Activated CD4-positive, alpha-beta T cell treated with anti-CD3 and anti-CD28 coated beads, Interleukin-2, amount 10 ng/mL, durations not matched to agents 24 days and 14 days (primary cell): Measurements from ENCODE around the gene FUOM. TPM values are rescaled to one million over a fixed set of nuclear protein-coding genes. Genes with fewer than 3 reads are reported as not detected.
A peak's percentile ranks its signal among the peaks of the same experiment; 100 is the strongest.
"Not testable (repeated sequence)": the region's sequence is repeated elsewhere in the genome, so short reads cannot be mapped to it uniquely, and the experiment has no call there.

Experiments
- DNase-seq: peaks from one replicate; pipeline ENCODE4 v3.0.0; 2022
- H3K27ac Mint-ChIP-seq: one replicate; pipeline ENCODE4 v1.8.0; 2022; ENCODE audit warnings: mild to moderate bottlenecking, mixed read lengths
- H3K27me3 Mint-ChIP-seq: one replicate; pipeline ENCODE4 v1.8.0; 2022; ENCODE audit warnings: mixed read lengths
- H3K36me3 Mint-ChIP-seq: one replicate; pipeline ENCODE4 v1.8.0; 2022; ENCODE audit warnings: low read depth, mild to moderate bottlenecking, mixed read lengths
- H3K4me1 Mint-ChIP-seq: one replicate; pipeline ENCODE4 v1.8.0; 2021; ENCODE audit warnings: mixed read lengths
- H3K4me3 Mint-ChIP-seq: one replicate; pipeline ENCODE4 v1.8.0; 2022; ENCODE audit warnings: mild to moderate bottlenecking, moderate library complexity, mixed read lengths
- H3K9me3 Mint-ChIP-seq: one replicate; pipeline ENCODE4 v1.8.0; 2021; ENCODE audit warnings: mixed read lengths
- intact Hi-C: fragments of 100-400 bp; cut with micrococcal nuclease; formaldehyde crosslinking; loops from one replicate; pipeline ENCODE4 v1.15.1; 2023
- total RNA-seq: library from RNA; stranded (reverse); gene quantifications from 2 replicates; pipeline ENCODE4 v1.2.3, GENCODE V29; 2022

The FUOM gene
- total RNA-seq, 1 donor from 2014 or later, result 43.6 TPM

GRCh38 chr10:133394064-133394663, 36.3 kb upstream of the FUOM start, which contains the start of gene MTG1:
Gene MTG1 (plus strand): TSS chr10:133394157. CDS start chr10:133394221, 64 bp downstream.
- Mint-ChIP-seq H3K9me3 (no peaks in the 10 kb centered on the region), H3K4me1 (peaks cover 37% of the 10 kb centered on the region), H3K36me3 (peaks cover 37% of the 10 kb centered on the region), H3K4me3 (peak within 1 kb of the TSS; percentile 97), H3K27ac (peak within 1 kb of the TSS; percentile 98), H3K27me3 (no peaks in the 10 kb centered on the region)
- peak; percentile 99 for DNase-seq
- intact Hi-C loops, result loop anchor here (1.0 to 5.0 kb wide), 4 partner anchors 16 to 87 kb away; partner anchors contain the start of genes TUBGCP2 and ZNF511

- H3K27me3 Mint-ChIP-seq, result no peaks in the 10 kb centered on the region
- DNase-seq, result peak; percentile 62
These were observed 35.7 kb upstream of the FUOM start for GRCh38 chr10:133393401-133394063.

GRCh38 chr10:133391761-133392518, 34.1 kb upstream of the FUOM start:
- H3K36me3 Mint-ChIP-seq, result peaks cover 18% of the 10 kb centered on the region
- H3K27me3 Mint-ChIP-seq, result no peaks in the 10 kb centered on the region
- H3K27ac Mint-ChIP-seq, result peak overlapping the region; percentile 96
- peaks cover 44% of the 10 kb centered on the region for H3K4me1 Mint-ChIP-seq
- H3K4me3 Mint-ChIP-seq, result peak overlapping the region; percentile 73
- DNase-seq, result no peak
- intact Hi-C loops, result loop anchor here (5.0 kb wide), 2 partner anchors 65 to 85 kb away; partner anchors contain the start of genes TUBGCP2 and ZNF511
- H3K9me3 Mint-ChIP-seq, result no peaks in the 10 kb centered on the region

More at GRCh38 chr10:133393401-133394063, 35.7 kb upstream of the FUOM start:
- H3K4me1 Mint-ChIP-seq, result peaks cover 42% of the 10 kb centered on the region
- intact Hi-C loops, result loop anchor here (1.0 to 5.0 kb wide), 4 partner anchors 15 to 86 kb away; partner anchors contain the start of genes TUBGCP2 and ZNF511
- H3K4me3 Mint-ChIP-seq, result peak overlapping the region; percentile 97
- no peaks in the 10 kb centered on the region for H3K9me3 Mint-ChIP-seq
- H3K36me3 Mint-ChIP-seq, result peaks cover 31% of the 10 kb centered on the region
- H3K27ac Mint-ChIP-seq, result peak overlapping the region; percentile 98

- H3K4me1 Mint-ChIP-seq, result peaks cover 44% of the 10 kb centered on the region
- H3K36me3 Mint-ChIP-seq, result peaks cover 16% of the 10 kb centered on the region
- intact Hi-C loops, result loop anchor here (5.0 kb wide), 2 partner anchors 64 to 84 kb away; partner anchors contain the start of genes TUBGCP2 and ZNF511
- H3K9me3 Mint-ChIP-seq, result no peaks in the 10 kb centered on the region
- no peak for DNase-seq
- no peaks in the 10 kb centered on the region for H3K27me3 Mint-ChIP-seq
- peak overlapping the region; percentile 73 for H3K4me3 Mint-ChIP-seq
- H3K27ac Mint-ChIP-seq, result peak overlapping the region; percentile 96
These were observed 33.4 kb upstream of the FUOM start for GRCh38 chr10:133391249-133391635.

GRCh38 chr10:133390597-133391248, 32.9 kb upstream of the FUOM start:
- DNase-seq, result no peak

GRCh38 chr10:133388973-133389818, 31.4 kb upstream of the FUOM start:
- intact Hi-C loops, result no loop called here
- peak; percentile 81 for DNase-seq
- H3K9me3 Mint-ChIP-seq, result no peaks in the 10 kb centered on the region
- peaks cover 13% of the 10 kb centered on the region for H3K36me3 Mint-ChIP-seq
- H3K27ac Mint-ChIP-seq, result peak overlapping the region; percentile 96
- H3K4me1 Mint-ChIP-seq, result peaks cover 35% of the 10 kb centered on the region
- peak overlapping the region; percentile 84 for H3K4me3 Mint-ChIP-seq
- no peaks in the 10 kb centered on the region for H3K27me3 Mint-ChIP-seq

More at GRCh38 chr10:133390597-133391248, 32.9 kb upstream of the FUOM start:
- peak overlapping the region; percentile 73 for H3K4me3 Mint-ChIP-seq
- no peaks in the 10 kb centered on the region for H3K9me3 Mint-ChIP-seq
- peak overlapping the region; percentile 96 for H3K27ac Mint-ChIP-seq
- peaks cover 44% of the 10 kb centered on the region for H3K4me1 Mint-ChIP-seq
- H3K27me3 Mint-ChIP-seq, result no peaks in the 10 kb centered on the region
- peaks cover 16% of the 10 kb centered on the region for H3K36me3 Mint-ChIP-seq
- intact Hi-C loops, result loop anchor here (1.0 to 5.0 kb wide), 4 partner anchors 11 to 83 kb away; partner anchors contain the start of genes ECHS1, PAOX, TUBGCP2 and ZNF511

GRCh38 chr10:133388236-133388972, 30.6 kb upstream of the FUOM start:
- Mint-ChIP-seq H3K4me3 (peak overlapping the region; percentile 84), H3K27me3 (no peaks in the 10 kb centered on the region), H3K9me3 (no peaks in the 10 kb centered on the region), H3K36me3 (peaks cover 14% of the 10 kb centered on the region), H3K4me1 (peaks cover 33% of the 10 kb centered on the region), H3K27ac (peak overlapping the region; percentile 96)
- intact Hi-C loops, result no loop called here
- no peak for DNase-seq

GRCh38 chr10:133386951-133387350, 29.1 kb upstream of the FUOM start:
- intact Hi-C loops, H3K27ac Mint-ChIP-seq, H3K4me3 Mint-ChIP-seq, H3K27me3 Mint-ChIP-seq, DNase-seq, H3K9me3 Mint-ChIP-seq: not testable (repeated sequence)
- peaks cover 32% of the 10 kb centered on the region for H3K4me1 Mint-ChIP-seq
- H3K36me3 Mint-ChIP-seq, result peaks cover 15% of the 10 kb centered on the region

GRCh38 chr10:133385214-133385613, 27.4 kb upstream of the FUOM start:
- H3K27ac Mint-ChIP-seq, result no peak overlapping the region
- H3K4me1 Mint-ChIP-seq, result peaks cover 16% of the 10 kb centered on the region
- peaks cover 13% of the 10 kb centered on the region for H3K36me3 Mint-ChIP-seq
- H3K27me3 Mint-ChIP-seq, result no peaks in the 10 kb centered on the region
- H3K4me3 Mint-ChIP-seq, result no peak overlapping the region
- intact Hi-C loops, result no loop called here
- DNase-seq, result no peak
- H3K9me3 Mint-ChIP-seq, result no peaks in the 10 kb centered on the region

GRCh38 chr10:133384071-133384470, 26.3 kb upstream of the FUOM start:
- no peak for DNase-seq
- Mint-ChIP-seq H3K4me1 (peaks cover 11% of the 10 kb centered on the region), H3K27ac (no peak overlapping the region), H3K9me3 (no peaks in the 10 kb centered on the region), H3K36me3 (peaks cover 13% of the 10 kb centered on the region), H3K4me3 (no peak overlapping the region), H3K27me3 (no peaks in the 10 kb centered on the region)
- intact Hi-C loops, result no loop called here

- Mint-ChIP-seq H3K9me3 (no peaks in the 10 kb centered on the region), H3K36me3 (peaks cover 13% of the 10 kb centered on the region), H3K27me3 (no peaks in the 10 kb centered on the region), H3K4me3 (no peak overlapping the region), H3K4me1 (peaks cover 6% of the 10 kb centered on the region), H3K27ac (no peak overlapping the region)
- DNase-seq, result no peak
- intact Hi-C loops, result no loop called here
These were observed 25.7 kb upstream of the FUOM start for GRCh38 chr10:133383551-133383950.

GRCh38 chr10:133381036-133381435, 23.2 kb upstream of the FUOM start:
- no peak overlapping the region for H3K27ac Mint-ChIP-seq
- H3K9me3 Mint-ChIP-seq, result no peaks in the 10 kb centered on the region
- no peak for DNase-seq
- peaks cover 10% of the 10 kb centered on the region for H3K36me3 Mint-ChIP-seq
- H3K4me1 Mint-ChIP-seq, result peaks cover 2% of the 10 kb centered on the region
- peaks cover 3% of the 10 kb centered on the region for H3K27me3 Mint-ChIP-seq
- H3K4me3 Mint-ChIP-seq, result no peak overlapping the region
- intact Hi-C loops, result no loop called here
